B cell (primary cell): ENCODE results near the gene LGI2. TPM values are rescaled to one million over a fixed set of nuclear protein-coding genes. Genes with fewer than 3 reads are reported as not detected.

Experiments
- ATAC-seq: fragments of 200-7000 bp; cut with Tn5 transposase; one replicate; pipeline ENCODE4 v1.10.0; 2021; ENCODE audit warnings: low read depth, mild to moderate bottlenecking, moderate number of reproducible peaks, moderate library complexity
- CTCF ChIA-PET: fragments of 350-600 bp; sonication (Branson Sonifier 250); formaldehyde crosslinking; loops from one replicate; lab custom pipeline; 2021; ENCODE audit warnings: antibody characterized with exemption, inconsistent platforms; lab: Charles Lee
- POLR2A ChIA-PET: fragments of 350-600 bp; sonication (Branson Sonifier 250); formaldehyde crosslinking; loops from one replicate; lab custom pipeline; 2021; ENCODE audit warnings: antibody characterized with exemption; lab: Charles Lee
- DNase-seq: peaks from one replicate; pipeline ENCODE4 v3.0.0; 2013
- H2AFZ ChIP-seq: 2 replicates; pipeline ENCODE4 v1.6.1; 2012; ENCODE audit warnings: mild to moderate bottlenecking, low read depth, low read length; ENCODE audit not compliant: insufficient read depth, poor library complexity, severe bottlenecking
- H3K27ac ChIP-seq, 2 donors: 1 replicate in 1 of 2; 2 replicates in 1 of 2; pipeline ENCODE4 v1.5.1; 2012 to 2013; ENCODE audit warnings: low read length in 2 of 2, mild to moderate bottlenecking in 2 of 2, moderate library complexity in 1 of 2
- H3K27me3 ChIP-seq, 4 experiments: fragments of 200-600 bp in 1 of 4; sonication (generic) in 1 of 4; replicated peaks in 1 of 4; 1 replicate in 2 of 4; 2 replicates in 2 of 4; pipeline versions ENCODE4 v1.6.1 to v1.7.0; 2013 to 2016; ENCODE audit warnings: low read length in 3 of 4, mild to moderate bottlenecking in 2 of 4, mixed read lengths in 1 of 4, moderate library complexity in 1 of 4; ENCODE audit not compliant: insufficient read depth in 4 of 4, control insufficient read depth in 3 of 4; ENCODE audit errors: control extremely low read depth in 1 of 4
- H3K36me3 ChIP-seq, 2 experiments: replicated peaks in 1 of 2; 1 replicate in 1 of 2; 2 replicates in 1 of 2; pipeline versions ENCODE4 v1.6.1 to v1.7.1; 2013; ENCODE audit warnings: low read length in 1 of 2; ENCODE audit not compliant: insufficient read depth in 2 of 2, control insufficient read depth in 1 of 2; ENCODE audit errors: control extremely low read depth in 1 of 2, extremely low read depth in 1 of 2
- H3K4me1 ChIP-seq, 2 donors: fragments of 200-600 bp in 1 of 2; sonication (generic) in 1 of 2; 1 replicate in 1 of 2; 2 replicates in 1 of 2; pipeline versions ENCODE4 v1.5.1 to v1.6.1; 2013 to 2017; ENCODE audit warnings: low read length in 2 of 2; ENCODE audit not compliant: control insufficient read depth in 2 of 2, insufficient read depth in 2 of 2
- H3K4me2 ChIP-seq: replicated peaks from 2 replicates; pipeline ENCODE3; 2012; ENCODE audit warnings: mild to moderate bottlenecking, low read depth, low read length; ENCODE audit not compliant: poor library complexity, severe bottlenecking
- H3K4me3 ChIP-seq, 5 experiments: fragments of 200-600 bp in 1 of 5; sonication (generic) in 1 of 5; 1 replicate in 3 of 5; 2 replicates in 2 of 5; pipeline versions ENCODE4 v1.5.1 to v1.7.0; 2011 to 2016; ENCODE audit warnings: low read length in 4 of 5, mild to moderate bottlenecking in 4 of 5, low read depth in 2 of 5, control low read depth in 1 of 5, moderate library complexity in 1 of 5; ENCODE audit not compliant: insufficient read depth in 1 of 5; ENCODE audit errors: control extremely low read depth in 1 of 5, extremely low read depth in 1 of 5
- H3K79me2 ChIP-seq: fragments of 200-600 bp; sonication (generic); one replicate; pipeline ENCODE4 v1.6.0; 2016; ENCODE audit warnings: low read length; ENCODE audit not compliant: control insufficient read depth, insufficient read depth
- H3K9ac ChIP-seq: fragments of 200-600 bp; sonication (generic); 2 replicates; pipeline ENCODE4 v1.6.1; 2017; ENCODE audit warnings: mild to moderate bottlenecking, low read length, moderate library complexity
- H3K9me3 ChIP-seq, 3 donors: one replicate each; pipeline versions ENCODE4 v1.6.1 to v1.7.1; 2013; ENCODE audit warnings: low read length in 2 of 3; ENCODE audit not compliant: control insufficient read depth in 2 of 3, insufficient read depth in 1 of 3; ENCODE audit errors: control extremely low read depth in 1 of 3
- H4K20me1 ChIP-seq: 2 replicates; pipeline ENCODE4 v1.6.0; 2012; ENCODE audit warnings: mild to moderate bottlenecking, low read length; ENCODE audit not compliant: insufficient read depth, control insufficient read depth, poor library complexity, severe bottlenecking
- H3K27ac Mint-ChIP-seq: one replicate; pipeline ENCODE4 v1.8.0; 2021; ENCODE audit warnings: mixed read lengths
- H3K27me3 Mint-ChIP-seq: one replicate; pipeline ENCODE4 v1.8.0; 2021; ENCODE audit warnings: mixed read lengths
- H3K4me1 Mint-ChIP-seq: one replicate; pipeline ENCODE4 v1.8.0; 2021; ENCODE audit warnings: mixed read lengths
- H3K4me3 Mint-ChIP-seq: one replicate; pipeline ENCODE4 v1.8.0; 2021; ENCODE audit warnings: mixed read lengths
- H3K9me3 Mint-ChIP-seq: one replicate; pipeline ENCODE4 v1.8.0; 2022; ENCODE audit warnings: mixed read lengths; ENCODE audit not compliant: insufficient read depth
- EZH2 ChIP-seq: IDR thresholded peaks from 2 replicates; pipeline ENCODE4 v1.6.1; 2012; ENCODE audit warnings: borderline replicate concordance, low read depth, mild to moderate bottlenecking, moderate library complexity, low read length; ENCODE audit not compliant: insufficient read depth, poor library complexity, severe bottlenecking
- WGBS: methylation state at CpG from one replicate; pipeline ENCODE4 v1.1.5; 2013; ENCODE audit warnings: missing lambda C conversion rate; ENCODE audit not compliant: insufficient coverage; 5-methylcytosine and 5-hydroxymethylcytosine counted together
- intact Hi-C: fragments of 100-400 bp; cut with micrococcal nuclease; formaldehyde crosslinking; loops from one replicate; pipeline ENCODE4 v1.10.0; 2022
- polyA plus RNA-seq: library from polyadenylated mRNA; depleted of rRNA; stranded (reverse); fragments of >200 nt; gene quantifications from 2 replicates; pipeline ENCODE4 v1.2.3, GENCODE V29; 2012
- total RNA-seq, 2 donors: library from RNA; stranded (reverse); fragments of 120-200 nt in 1 of 2; gene quantifications; 1 replicate in 1 of 2; 2 replicates in 1 of 2; pipeline versions ENCODE4 v1.2.3 to v1.2.4, GENCODE V29; 2013 to 2022
- TF ChIP-seq, protein P1 (sequence below): fragments of 200-600 bp; IDR thresholded peaks from one replicate; pipeline ENCODE4 v1.8.0; 2022; ENCODE audit warnings: antibody characterized with exemption, mild to moderate bottlenecking

The LGI2 gene
- total and polyA plus RNA-seq, 2 donors (not counting 1 experiment from before 2014, with no cell fraction given), result not detected

DNA sequence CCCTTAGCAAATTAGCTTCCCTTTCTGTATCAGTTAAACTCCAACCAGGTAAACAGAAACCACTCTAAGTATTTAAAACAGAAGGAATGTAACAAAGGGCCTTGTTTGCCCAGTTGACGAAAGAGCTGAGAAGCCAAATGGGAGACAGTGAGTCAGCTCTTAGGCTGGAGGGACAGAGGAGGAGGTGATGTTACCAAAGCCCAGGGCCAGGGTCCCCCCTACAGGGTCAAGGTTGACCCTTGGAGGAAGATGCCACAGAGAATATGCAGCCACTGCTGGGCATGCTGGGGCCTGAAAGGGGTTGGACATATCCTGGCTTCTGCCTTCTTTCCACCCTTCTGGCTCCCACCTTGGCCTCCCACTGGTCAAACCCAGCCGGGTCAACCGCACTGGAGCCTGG, 38.3 kb upstream of the LGI2 start:
- Histone ChIP-seq H3K27me3 (peaks cover 0 to 5% (median 0%) of the 10 kb centered on the region in 4 experiments), H3K4me3 (no peak overlapping the region), H3K79me2 (no peaks in the 10 kb centered on the region), H3K4me1 (no peaks in the 10 kb centered on the region), H3K9me3 (peaks cover 0 to 3% (median 0%) of the 10 kb centered on the region in 3 donors), H3K36me3 (no peaks in the 10 kb centered on the region), H3K27ac (no peak overlapping the region), H2AFZ (no peak overlapping the region), H4K20me1 (no peaks in the 10 kb centered on the region), H3K9ac (no peak overlapping the region), H3K4me2 (no peak overlapping the region)
- Mint-ChIP-seq H3K9me3 (peaks cover 2% of the 10 kb centered on the region), H3K27ac (no peak overlapping the region), H3K27me3 (peaks cover 24% of the 10 kb centered on the region), H3K4me3 (no peak overlapping the region), H3K4me1 (no peaks in the 10 kb centered on the region)
- DNase-seq (no peak), ATAC-seq (no peak)
- ChIA-PET POLR2A (no interaction called here), CTCF (no interaction called here)
- intact Hi-C loops, result no loop called here
- TF ChIP-seq, protein P1, sequence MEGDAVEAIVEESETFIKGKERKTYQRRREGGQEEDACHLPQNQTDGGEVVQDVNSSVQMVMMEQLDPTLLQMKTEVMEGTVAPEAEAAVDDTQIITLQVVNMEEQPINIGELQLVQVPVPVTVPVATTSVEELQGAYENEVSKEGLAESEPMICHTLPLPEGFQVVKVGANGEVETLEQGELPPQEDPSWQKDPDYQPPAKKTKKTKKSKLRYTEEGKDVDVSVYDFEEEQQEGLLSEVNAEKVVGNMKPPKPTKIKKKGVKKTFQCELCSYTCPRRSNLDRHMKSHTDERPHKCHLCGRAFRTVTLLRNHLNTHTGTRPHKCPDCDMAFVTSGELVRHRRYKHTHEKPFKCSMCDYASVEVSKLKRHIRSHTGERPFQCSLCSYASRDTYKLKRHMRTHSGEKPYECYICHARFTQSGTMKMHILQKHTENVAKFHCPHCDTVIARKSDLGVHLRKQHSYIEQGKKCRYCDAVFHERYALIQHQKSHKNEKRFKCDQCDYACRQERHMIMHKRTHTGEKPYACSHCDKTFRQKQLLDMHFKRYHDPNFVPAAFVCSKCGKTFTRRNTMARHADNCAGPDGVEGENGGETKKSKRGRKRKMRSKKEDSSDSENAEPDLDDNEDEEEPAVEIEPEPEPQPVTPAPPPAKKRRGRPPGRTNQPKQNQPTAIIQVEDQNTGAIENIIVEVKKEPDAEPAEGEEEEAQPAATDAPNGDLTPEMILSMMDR, result no peak
- TF ChIP-seq EZH2, result no peak
- 93% methylated on average over 3 of the region's 3 CpGs for WGBS

DNA sequence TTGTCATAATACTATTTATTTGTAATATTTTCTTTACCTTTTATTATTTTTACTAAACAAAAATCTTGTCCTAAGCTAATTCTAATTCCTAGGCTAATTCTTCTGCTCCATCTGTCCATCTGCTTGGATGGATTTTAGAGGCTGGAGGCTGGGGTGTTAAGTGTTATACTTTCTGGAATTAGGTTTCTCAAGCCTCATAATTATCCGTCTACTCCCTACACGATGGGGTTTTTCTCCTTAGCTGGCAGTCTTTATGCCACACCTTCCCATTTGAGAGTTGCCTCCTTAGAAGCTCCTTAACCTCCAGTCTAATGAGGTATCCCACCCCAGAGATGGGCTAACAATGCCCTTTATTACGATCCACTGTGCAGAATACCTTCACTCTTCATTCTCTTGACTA, 37.6 kb upstream of the LGI2 start:
- Histone ChIP-seq H3K9me3 (peaks cover 0 to 3% (median 0%) of the 10 kb centered on the region in 3 donors), H2AFZ (no peak overlapping the region), H3K79me2 (no peaks in the 10 kb centered on the region), H3K4me1 (no peaks in the 10 kb centered on the region), H3K36me3 (no peaks in the 10 kb centered on the region), H3K4me2 (no peak overlapping the region), H3K9ac (no peak overlapping the region), H3K27me3 (peaks cover 0 to 5% (median 0%) of the 10 kb centered on the region in 4 experiments), H4K20me1 (no peaks in the 10 kb centered on the region), H3K4me3 (no peak overlapping the region), H3K27ac (no peak overlapping the region)
- intact Hi-C loops, result no loop called here
- Mint-ChIP-seq H3K9me3 (no peaks in the 10 kb centered on the region), H3K4me1 (no peaks in the 10 kb centered on the region), H3K4me3 (no peak overlapping the region), H3K27me3 (peaks cover 24% of the 10 kb centered on the region), H3K27ac (no peak overlapping the region)
- DNase-seq (no peak), ATAC-seq (no peak)
- ChIA-PET POLR2A (no interaction called here), CTCF (no interaction called here)
- TF ChIP-seq EZH2, result no peak
- TF ChIP-seq, protein P1, result no peak
- WGBS, result 86% methylated on average over 1 of the region's 3 CpGs
